Fibroblast of lung (primary cell): ENCODE results near the gene PDGFB. TPM values are rescaled to one million over a fixed set of nuclear protein-coding genes. Genes with fewer than 3 reads are reported as not detected.

Experiments
- DNase-seq, 2 donors: peaks; one replicate each; pipeline versions ENCODE4 v3.0.0 to v3.0.0-alpha.2; 2010; ENCODE audit warnings: low read depth in 2 of 2
- H2AFZ ChIP-seq: 2 replicates; pipeline ENCODE4 v1.5.1; 2012; ENCODE audit warnings: low read length, control low read depth, inconsistent platforms
- H3K27ac ChIP-seq: 2 replicates; pipeline ENCODE4 v1.5.1; 2011; ENCODE audit warnings: low read length, control low read depth; ENCODE audit not compliant: insufficient read depth
- H3K27me3 ChIP-seq: 2 replicates; pipeline ENCODE4 v1.5.1; 2011; ENCODE audit warnings: mild to moderate bottlenecking, low read length; ENCODE audit not compliant: control insufficient read depth, insufficient read depth
- H3K36me3 ChIP-seq: 2 replicates; pipeline ENCODE4 v1.5.1; 2011; ENCODE audit warnings: low read length; ENCODE audit not compliant: control insufficient read depth, insufficient read depth
- H3K4me1 ChIP-seq: 2 replicates; pipeline ENCODE4 v1.5.1; 2011; ENCODE audit warnings: low read length; ENCODE audit not compliant: control insufficient read depth, insufficient read depth; ENCODE audit errors: extremely low read depth
- H3K4me2 ChIP-seq: 2 replicates; pipeline ENCODE4 v1.5.1; 2011; ENCODE audit warnings: low read length, control low read depth; ENCODE audit not compliant: insufficient read depth; ENCODE audit errors: extremely low read depth
- H3K4me3 ChIP-seq, 4 experiments: fragments of 200-600 bp in 1 of 4; sonication (generic) in 1 of 4; replicated peaks in 1 of 4; 2 replicates each; pipeline ENCODE4 v1.5.1; 2011 to 2016; ENCODE audit warnings: low read length in 4 of 4, low read depth in 3 of 4, mild to moderate bottlenecking in 3 of 4, control low read depth in 2 of 4, inconsistent platforms in 1 of 4, mixed read lengths in 1 of 4; ENCODE audit not compliant: insufficient read depth in 1 of 4; ENCODE audit errors: control extremely low read depth in 1 of 4
- H3K79me2 ChIP-seq: 2 replicates; pipeline ENCODE4 v1.5.1; 2012; ENCODE audit warnings: mild to moderate bottlenecking, low read length, inconsistent platforms; ENCODE audit not compliant: control insufficient read depth, insufficient read depth
- H3K9ac ChIP-seq: 2 replicates; pipeline ENCODE4 v1.5.1; 2011; ENCODE audit warnings: mild to moderate bottlenecking, low read length, control low read depth; ENCODE audit not compliant: insufficient read depth
- H3K9me3 ChIP-seq: 2 replicates; pipeline ENCODE4 v1.5.1; 2012; ENCODE audit warnings: low read depth, low read length; ENCODE audit not compliant: control insufficient read depth, insufficient read depth
- H4K20me1 ChIP-seq: 2 replicates; pipeline ENCODE4 v1.5.1; 2011; ENCODE audit warnings: low read length; ENCODE audit not compliant: control insufficient read depth, insufficient read depth; ENCODE audit errors: extremely low read depth
- CTCF ChIP-seq, 2 donors: IDR thresholded peaks in 1 of 2; conservative IDR thresholded peaks in 1 of 2; 1 replicate in 1 of 2; 2 replicates in 1 of 2; pipeline ENCODE4 v1.5.1; 2011 to 2012; ENCODE audit warnings: low read length in 2 of 2, control low read depth in 1 of 2, inconsistent platforms in 1 of 2, low read depth in 1 of 2, mild to moderate bottlenecking in 1 of 2
- EZH2 ChIP-seq: IDR thresholded peaks from 2 replicates; pipeline ENCODE4 v1.5.1; 2012; ENCODE audit warnings: low read length, control low read depth, mild to moderate bottlenecking; ENCODE audit errors: missing control alignments
- polyA plus RNA-seq, 2 donors: library from polyadenylated mRNA; depleted of rRNA in 1 of 2; stranded (reverse) in 1 of 2; unstranded in 1 of 2; fragments of >200 nt; gene quantifications; 2 replicates each; pipeline ENCODE4 v1.2.1, GENCODE V29; 2011 to 2012; ENCODE audit warnings: missing spikeins in 1 of 2
- total RNA-seq: library from RNA; depleted of rRNA; stranded (reverse); fragments of >200 nt; gene quantifications from 2 replicates; pipeline ENCODE4 v1.2.1, GENCODE V29; 2014

The PDGFB gene
- total and polyA plus RNA-seq, 2 donors (not counting 1 experiment from before 2014, with no cell fraction given) = under 0.01 to 0.50 TPM

DNA sequence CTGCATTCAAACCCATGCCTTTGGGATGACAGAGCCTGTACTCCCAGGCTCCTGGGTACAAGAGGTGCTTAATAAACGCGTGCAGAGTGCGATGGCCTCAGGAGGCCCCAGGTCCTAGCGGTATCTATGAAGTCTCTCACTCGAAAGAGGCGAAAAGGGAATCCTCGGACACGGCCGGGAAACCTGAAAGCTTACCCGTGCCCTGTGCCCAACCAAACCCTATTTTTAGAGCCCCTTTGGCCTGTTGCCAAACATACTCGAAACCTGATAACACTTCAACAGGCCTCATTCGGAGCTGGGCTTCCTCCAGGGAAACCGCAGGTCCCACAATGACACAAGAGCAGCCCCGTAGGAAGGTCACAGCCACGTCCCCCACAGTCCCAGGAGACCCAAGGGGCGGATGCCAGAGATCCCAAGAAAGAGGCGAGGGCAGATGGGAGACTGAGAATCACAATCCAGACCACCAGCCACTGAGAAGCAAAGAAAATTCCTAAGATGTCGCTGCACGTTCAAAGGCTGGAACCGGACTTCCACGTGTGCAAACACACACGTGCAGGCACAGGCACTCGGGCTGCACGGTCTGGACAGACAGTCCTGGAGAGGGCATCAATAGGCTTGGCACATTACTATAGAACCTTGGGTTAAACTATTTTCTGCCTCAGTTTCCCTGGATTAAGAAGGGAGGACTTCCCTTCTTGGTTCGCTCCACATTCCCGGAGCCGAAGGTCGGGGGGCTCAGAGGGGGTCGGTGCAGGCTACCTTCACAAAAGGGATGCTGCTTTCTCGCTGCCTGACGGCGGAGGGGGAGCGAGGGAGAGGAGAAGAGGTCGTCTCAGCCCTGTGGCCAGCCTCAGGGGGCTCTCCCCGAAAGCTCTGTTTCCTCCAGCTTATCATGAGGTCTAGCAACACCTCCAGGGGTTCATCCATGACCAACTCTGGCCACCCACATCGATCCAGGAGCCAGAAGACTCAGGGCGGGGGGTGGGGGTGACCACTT is 8.2 kb downstream of the PDGFB start:
- peaks cover 2% of the 10 kb centered on the region for H3K4me1 ChIP-seq
- no peak overlapping the region for H3K9ac ChIP-seq
- no peak overlapping the region for H3K27ac ChIP-seq
- H3K4me3 ChIP-seq = no peak overlapping the region
- no peaks in the 10 kb centered on the region for H3K79me2 ChIP-seq
- no peaks in the 10 kb centered on the region for H4K20me1 ChIP-seq
- no peak overlapping the region for H3K4me2 ChIP-seq
- no peak overlapping the region for H2AFZ ChIP-seq
- no peaks in the 10 kb centered on the region for H3K9me3 ChIP-seq
- DNase-seq = no peak
- TF ChIP-seq CTCF (conservative IDR thresholded peaks at IDR 0.05 in 1 of 2, IDR thresholded peaks at IDR 0.05 in 1 of 2; ENCODE audit: low read depth in 1 of 2, low read length in 2 of 2) = no peak
- TF ChIP-seq EZH2 = no peak
- H3K27me3 ChIP-seq = peaks cover 15% of the 10 kb centered on the region
- H3K36me3 ChIP-seq = no peaks in the 10 kb centered on the region

GRCh38 chr22:39234867-39235687 is 9.7 kb downstream of the PDGFB start:
- H3K79me2 ChIP-seq = no peaks in the 10 kb centered on the region
- no peak overlapping the region for H2AFZ ChIP-seq
- no peak for DNase-seq
- H4K20me1 ChIP-seq = no peaks in the 10 kb centered on the region
- TF ChIP-seq EZH2 (no peak), CTCF (conservative IDR thresholded peaks at IDR 0.05 in 1 of 2, IDR thresholded peaks at IDR 0.05 in 1 of 2; ENCODE audit: low read depth in 1 of 2, low read length in 2 of 2) (no peak)
- H3K36me3 ChIP-seq = no peaks in the 10 kb centered on the region
- H3K9ac ChIP-seq = no peak overlapping the region
- peaks cover 4% of the 10 kb centered on the region for H3K27me3 ChIP-seq
- no peak overlapping the region for H3K27ac ChIP-seq
- H3K4me3 ChIP-seq = no peak overlapping the region
- no peaks in the 10 kb centered on the region for H3K9me3 ChIP-seq
- no peak overlapping the region for H3K4me2 ChIP-seq
- peaks cover 2% of the 10 kb centered on the region for H3K4me1 ChIP-seq

DNA sequence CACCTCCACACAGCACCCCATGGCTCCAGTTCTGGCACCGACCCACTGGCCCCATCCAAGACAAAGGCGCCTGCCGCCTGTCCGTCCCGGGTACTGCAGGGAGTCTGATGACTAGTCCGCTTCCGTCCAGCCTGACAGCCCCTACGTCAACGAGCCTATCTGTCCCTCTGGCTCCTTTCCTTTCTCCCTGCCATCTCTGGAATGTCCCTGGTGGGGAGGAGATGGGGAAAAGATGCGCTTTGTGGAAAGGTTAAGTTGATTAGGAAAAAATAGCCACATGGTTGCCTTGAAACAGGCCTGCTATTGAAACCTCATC is 10.4 kb downstream of the PDGFB start:
- Histone ChIP-seq H4K20me1 (no peaks in the 10 kb centered on the region), H3K36me3 (no peaks in the 10 kb centered on the region), H3K4me1 (peaks cover 2% of the 10 kb centered on the region), H2AFZ (no peak overlapping the region), H3K27ac (no peak overlapping the region), H3K79me2 (no peaks in the 10 kb centered on the region), H3K4me2 (no peak overlapping the region), H3K27me3 (peaks cover 4% of the 10 kb centered on the region), H3K9me3 (no peaks in the 10 kb centered on the region), H3K4me3 (no peak overlapping the region), H3K9ac (no peak overlapping the region)
- no peak for TF ChIP-seq CTCF (conservative IDR thresholded peaks at IDR 0.05 in 1 of 2, IDR thresholded peaks at IDR 0.05 in 1 of 2; ENCODE audit: low read depth in 1 of 2, low read length in 2 of 2)
- TF ChIP-seq EZH2 = no peak
- DNase-seq = peak in 1 of 2 donors; percentile 60
